HG02981 (cell line): ENCODE data around the gene FCN3.

Experiments used
- ATAC-seq: cut with Tn5 transposase; IDR thresholded peaks from one replicate; pipeline ENCODE4 v1.9.1; 2021; ENCODE audit warnings: mild to moderate bottlenecking, moderate library complexity; ENCODE audit not compliant: unreplicated experiment

Gene FCN3

DNA sequence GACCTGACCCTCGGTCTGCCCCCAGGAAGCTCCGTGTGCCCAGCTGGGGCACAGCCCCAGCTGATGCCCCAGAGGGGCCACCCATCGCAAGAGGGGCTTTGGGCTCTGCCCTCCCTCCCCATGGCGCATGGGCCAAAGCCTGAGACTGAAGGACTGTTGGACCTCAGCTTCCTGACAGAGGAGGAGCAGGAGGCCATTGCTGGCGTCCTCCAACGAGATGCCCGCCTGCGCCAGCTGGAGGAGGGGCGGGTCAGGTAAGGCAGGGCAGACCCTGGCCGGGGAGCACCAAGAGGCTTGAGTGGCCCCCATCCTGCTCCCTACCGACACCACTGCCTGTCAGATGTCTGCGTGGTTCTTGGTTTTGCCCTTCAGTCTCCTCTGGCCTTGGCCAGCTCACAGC, 29.4 kb downstream of the FCN3 start:
- ATAC-seq = no peak

DNA sequence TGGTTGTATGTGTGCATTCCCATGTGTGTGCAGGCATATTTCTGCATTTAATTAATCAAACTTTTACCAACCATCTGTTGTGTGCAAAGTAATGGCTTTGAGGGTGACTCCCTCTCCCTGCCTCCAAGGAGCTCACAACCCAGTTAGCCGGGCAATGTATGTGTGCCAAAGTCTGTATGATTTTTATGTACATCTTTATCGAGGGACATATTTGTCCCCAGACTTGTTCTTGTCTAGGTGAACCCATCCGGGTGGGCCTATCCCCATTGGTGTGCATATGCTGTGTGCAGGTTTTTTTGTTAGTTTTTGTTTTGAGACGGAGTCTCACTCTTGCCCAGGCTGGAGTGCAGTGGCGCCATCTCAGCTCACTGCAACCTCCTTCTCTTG, 31.0 kb downstream of the FCN3 start:
- ATAC-seq = no peak

DNA sequence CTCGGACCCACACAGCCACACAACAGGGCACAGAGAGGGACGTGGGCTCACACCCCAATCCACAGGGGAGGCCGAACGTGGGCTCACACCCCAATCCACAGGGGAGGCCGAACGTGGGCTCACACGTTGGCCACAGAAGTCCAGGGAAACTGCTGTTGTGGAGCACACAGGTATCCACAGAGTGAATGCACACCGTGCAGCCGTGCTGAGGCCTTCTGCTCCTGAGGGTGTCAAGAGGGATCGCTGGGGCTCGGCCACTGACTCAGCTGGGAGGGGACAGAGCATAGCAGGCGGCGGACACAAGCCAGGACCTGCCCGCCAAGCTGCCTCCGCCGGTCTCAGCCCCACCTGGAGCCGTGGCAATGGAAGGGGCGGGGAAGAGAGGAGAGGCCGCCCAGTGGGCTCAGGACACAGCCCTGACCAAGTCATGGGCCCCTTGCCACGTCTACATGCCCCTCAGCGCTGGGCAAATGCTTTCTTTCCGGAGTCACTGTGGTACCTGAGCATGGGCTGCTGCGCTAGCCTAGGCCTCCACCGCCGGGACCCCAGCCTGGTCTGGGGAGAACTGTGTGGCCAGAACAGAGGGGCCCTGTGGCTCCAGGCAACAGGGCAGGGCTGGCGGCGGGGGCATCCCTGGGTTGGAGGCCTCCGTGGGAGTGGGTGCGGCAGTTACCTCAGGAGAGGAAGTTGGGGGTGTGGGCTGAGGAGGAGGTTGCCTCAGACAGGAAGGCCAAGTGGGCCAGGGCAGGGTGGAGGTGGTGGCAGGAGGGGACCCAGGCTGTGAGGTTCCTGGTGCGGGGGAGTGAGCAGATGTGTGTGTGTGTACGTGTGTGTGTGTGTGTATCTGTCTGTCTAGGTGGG, 31.6 kb downstream of the FCN3 start:
- ATAC-seq = no peak

DNA sequence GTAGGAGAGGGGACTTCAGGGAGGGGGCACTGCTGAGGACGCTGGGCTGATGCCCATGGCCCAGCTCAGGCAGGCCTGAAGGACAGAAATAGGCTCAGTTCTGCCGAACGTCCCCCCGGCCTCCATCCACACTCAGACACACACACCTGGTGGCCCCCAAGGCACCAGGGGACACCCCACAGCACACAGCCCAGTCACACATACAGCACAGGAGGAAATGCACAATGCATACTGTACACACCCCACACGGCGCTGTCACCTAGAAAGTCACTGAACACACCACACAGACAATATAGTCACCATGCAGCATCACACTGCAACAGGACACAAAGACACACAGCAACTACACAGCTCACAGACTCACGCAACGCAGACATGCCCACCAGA, 32.2 kb downstream of the FCN3 start:
- no peak for ATAC-seq

DNA sequence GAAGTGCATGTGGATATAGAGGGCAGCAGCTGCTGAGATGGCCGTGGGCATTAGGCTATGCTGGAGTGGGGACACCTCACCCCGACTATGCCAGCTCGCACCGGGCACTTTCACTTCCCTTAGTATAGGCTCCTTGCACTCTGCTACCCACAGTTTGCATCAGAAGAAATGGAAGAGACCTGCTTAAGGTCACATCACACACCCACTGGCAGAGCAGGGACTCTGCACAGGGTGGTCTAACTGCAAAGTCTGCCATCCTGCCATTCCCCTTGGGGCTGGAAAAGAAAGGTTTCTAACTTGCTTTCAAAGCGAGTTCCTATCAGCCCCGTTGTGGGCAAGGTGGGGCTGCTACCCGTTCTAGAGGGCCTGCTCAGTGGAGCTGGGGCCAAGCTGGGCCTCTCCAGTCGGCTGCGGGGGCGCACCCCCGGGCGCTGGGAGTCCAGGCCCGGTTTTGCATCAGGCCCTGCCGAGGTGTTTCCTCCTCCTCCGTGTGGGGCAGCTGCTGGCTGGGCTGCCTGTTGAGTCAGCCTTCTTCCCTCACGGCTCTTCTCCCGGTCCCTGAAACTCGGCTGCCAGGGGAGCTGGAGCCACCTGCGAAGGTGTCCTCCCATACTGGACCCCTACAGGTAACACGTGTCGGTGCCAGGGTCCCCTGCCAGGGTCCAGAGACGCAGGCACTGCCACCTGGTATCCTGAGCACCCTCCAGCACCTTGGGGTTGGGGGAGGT, 32.9 kb downstream of the FCN3 start, which contains the start of gene SYTL1:
SYTL1 (plus strand) TSS at position 498 of the 728 bp plus-strand sequence. CDS start 3,313 bp downstream, outside the sequence.
- ATAC-seq = peak; percentile 38

DNA sequence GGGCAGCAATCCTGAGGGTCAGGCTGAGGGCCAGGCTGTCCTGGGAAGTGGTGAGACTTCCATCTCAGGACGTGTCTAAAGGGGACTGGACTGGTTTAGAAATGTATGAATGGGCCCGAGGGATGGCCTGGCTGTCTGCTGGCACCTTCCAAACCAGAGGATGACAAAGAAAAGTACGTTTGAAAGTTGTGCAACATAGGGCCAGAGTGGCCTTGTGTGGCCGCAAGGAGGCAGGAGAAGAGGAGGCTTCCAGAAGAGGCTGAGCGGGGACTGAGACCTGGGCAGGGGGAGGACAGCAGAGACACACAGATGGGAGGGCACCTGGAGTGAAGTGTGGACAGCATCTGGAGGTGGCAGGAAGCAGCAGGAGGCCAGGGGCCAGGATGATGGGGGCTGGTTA, 35.4 kb downstream of the FCN3 start:
- ATAC-seq = no peak

DNA sequence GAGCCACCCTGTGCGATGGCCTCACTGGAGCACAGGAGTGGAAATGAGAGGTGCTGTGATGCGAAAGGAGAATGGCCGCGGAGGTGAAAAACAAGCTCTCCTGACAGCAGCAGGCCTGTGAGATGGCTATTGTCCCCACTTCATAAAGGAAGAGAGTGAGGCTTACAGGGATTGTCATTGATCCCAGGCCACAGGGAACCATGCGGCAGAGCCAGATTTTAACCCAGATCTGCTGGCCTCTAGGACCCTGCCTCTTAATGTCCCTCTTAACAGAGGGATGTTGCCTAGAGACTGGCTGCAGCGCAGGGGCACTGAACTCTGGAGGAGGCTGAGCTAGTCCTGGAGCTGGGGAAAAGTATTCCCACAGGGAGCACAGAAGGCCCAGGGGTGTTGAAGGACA, 35.9 kb downstream of the FCN3 start:
- ATAC-seq = no peak

DNA sequence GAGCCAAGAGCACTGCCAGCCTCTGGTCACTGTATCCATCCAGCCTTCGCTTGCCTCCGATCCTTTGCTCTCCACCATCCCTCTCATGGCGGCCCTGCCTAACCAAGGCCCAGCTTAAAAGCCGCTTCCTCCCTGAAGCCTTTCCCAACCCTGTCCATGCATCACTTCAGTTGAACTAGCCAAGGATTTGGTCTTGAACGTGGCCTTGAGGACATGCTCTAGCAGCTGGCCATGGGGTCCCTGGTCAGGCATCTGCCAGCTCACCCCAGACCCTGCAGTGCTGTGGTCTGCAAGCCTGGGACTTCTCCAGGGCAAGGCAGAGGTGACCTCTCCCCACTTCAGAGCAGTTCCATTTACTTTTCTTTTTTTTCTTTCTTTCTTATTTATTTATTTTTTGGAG, 37.9 kb downstream of the FCN3 start:
- no peak for ATAC-seq

DNA sequence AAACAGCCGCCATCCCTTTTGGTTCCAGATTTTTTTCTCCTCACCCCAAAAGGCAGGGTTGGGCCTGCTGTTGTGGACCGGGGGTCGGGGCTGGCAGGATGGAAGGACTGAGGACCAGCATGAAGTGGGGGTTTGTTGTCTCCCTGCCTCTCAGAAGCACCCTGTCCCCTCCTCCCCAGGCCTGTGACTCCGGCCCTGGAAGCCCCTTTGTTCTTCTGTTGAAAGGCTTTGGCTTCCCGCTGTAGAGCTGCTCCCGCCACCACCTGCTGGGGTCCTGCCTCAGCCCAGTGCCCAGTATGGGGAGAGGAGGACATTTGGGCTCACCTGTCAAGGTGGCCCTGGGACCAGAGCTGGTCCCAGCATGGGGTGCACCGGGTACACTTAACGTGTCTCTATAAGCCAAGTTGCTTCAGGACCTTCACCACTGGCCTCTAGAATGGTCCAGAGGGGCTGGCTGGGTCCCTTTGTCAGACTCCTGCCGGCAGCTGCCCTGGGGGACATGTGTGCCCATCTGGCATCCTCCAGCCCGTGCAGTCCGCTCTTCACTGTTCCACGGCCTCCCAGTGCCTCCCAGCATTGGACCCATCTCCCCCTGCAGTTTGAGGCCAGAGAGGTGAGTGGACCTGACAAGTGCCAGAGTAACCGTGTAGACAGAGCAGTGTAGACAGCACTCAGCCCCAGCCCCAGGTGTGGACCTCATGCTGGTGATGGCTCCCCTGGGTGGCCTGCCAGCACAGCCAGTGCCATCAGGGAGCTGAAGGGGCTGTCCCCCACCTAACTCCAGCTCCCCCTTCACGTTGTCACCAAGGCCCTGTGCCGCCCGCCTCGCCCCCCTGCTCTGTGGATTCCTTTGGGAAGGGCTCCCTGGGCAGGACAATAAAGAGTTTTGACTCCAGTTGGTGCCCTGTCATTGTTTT, 38.9 kb downstream of the FCN3 start:
- ATAC-seq = no peak

DNA sequence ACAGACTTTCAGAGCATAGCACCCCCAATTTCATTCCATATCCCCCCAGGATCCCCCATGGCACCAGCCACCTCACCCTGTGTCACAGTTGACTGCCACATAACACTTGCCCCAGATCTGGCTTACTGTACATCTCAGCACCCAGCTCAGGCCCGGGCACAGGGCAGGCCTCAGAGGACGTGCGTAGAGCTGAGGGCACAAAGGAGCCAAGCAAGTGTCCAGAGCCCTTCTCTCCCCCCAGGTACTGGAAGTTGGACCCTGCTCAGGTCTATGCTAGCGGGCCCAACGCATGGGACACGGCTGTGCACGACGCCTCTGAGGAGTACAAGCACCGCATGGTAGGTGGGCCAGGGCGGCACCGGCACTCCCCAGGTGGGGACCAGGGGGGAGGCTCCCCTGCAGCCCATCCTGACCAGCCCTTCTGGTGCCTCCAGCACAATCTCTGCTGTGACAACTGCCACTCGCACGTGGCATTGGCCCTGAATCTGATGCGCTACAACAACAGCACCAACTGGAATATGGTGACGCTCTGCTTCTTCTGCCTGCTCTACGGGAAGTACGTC, 40.8 kb downstream of the FCN3 start:
- ATAC-seq = no peak

DNA sequence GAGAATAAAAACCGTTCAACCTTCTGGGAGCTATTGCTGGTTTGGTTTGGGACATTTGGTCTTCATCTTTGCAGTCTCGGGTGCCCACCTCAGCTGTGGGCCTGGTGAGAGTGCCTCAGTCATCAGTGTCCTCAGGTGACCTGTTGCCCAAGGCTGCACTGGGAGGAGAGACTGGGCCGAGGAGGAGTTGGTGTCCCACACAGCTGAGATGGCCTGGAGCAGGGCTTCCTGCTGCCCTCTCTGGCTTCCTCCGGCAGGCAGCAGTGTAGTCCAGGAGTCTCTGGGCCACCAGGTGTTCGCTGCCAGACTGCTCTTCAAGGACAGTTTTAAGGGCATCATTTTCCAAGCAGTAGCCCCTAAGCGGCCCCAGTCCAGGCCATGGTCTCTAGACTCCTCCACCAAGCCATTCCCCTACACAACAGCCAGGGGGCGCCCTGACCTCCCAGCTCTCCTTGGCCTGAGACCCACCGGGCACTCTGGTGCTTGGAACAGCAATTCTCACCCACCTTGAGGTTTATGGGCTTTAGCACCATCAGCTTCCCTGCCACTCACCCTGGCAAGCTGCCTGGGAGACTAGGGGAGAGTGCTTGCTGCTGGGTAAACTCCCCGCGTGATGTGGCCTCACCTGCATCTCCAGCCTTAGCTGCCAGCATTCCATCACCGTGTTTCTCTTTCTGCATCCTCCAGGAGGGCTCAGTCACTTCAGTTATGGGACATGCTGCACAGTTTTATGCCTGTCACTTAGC, 41.9 kb downstream of the FCN3 start:
- no peak for ATAC-seq

DNA sequence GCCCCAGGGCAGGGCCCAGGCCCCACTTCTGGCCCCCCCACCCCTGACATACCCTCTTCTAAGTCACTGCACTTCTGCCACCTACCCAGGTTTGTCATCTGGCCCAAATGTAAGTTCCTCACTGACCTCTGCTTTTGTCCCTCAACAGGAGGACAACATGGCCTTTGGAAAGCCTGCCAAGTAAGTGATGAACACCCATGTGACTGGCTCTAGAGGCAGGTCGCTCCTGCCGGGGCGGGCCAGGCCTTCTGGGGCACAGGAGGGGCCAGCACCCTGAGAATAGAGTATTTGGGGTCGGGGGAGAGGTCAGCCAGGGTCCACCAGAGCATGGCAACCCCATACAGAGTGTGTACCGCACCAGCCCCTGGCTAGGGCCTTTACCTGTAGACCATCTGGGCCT, 42.7 kb downstream of the FCN3 start:
- no peak for ATAC-seq

DNA sequence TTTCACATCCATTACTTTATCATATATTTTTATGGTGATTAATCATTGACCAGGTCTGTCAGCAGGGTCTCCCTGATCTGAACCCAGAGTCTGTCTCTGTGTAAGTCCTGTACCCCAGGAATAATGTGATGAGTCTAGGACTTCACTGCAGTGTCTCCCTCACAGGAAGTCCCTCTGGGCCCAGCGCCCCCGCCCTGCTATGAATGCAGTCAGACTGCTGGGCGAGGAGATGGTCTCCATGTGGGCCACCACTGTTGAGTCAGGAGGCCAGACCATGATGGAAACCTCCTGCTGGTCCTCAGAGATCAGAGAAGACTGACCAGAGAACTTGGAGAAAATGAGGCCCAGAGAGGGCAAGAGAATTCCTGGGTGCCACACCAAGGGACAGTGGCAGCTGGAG, 43.2 kb downstream of the FCN3 start:
- ATAC-seq = no peak

DNA sequence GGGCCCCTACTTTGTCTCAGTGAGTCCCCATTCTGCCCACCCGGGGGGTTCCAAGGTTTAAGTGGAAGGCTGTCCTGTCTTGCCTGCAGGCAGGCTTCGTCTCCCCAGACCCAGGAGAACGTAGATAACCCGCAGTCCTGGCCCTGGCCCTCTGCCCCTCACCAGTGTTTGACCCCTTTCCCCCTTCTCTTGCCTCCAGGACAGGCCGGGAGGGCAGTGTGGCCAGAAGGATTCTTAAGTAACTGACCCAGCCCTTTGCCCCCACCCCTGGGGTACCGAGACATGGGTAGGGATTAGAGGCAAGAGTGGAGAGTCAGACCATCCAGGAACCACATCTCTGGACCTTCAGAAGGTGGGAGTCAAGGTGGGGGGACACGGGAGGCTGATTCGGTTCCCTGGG, 43.8 kb downstream of the FCN3 start:
- no peak for ATAC-seq

DNA sequence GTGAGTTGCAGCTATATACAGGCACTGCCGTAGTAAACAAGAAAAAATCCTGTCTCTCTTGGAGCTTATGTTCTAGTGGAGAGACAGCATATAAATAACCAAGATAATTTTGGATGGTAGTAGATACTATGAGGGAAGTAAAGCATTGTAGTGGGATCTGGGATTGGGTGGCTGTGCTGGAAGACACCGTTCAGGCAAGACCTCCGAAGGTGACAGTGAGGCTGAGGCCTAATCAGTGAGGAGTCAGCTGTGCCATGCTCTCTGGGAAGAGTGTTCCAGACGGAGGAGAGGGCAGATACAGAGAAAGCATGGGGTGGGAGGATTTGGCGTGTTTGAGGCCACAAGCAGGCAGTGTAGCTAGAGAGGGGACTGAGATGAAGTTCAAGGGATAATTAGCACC, 46.7 kb downstream of the FCN3 start:
- no peak for ATAC-seq

DNA sequence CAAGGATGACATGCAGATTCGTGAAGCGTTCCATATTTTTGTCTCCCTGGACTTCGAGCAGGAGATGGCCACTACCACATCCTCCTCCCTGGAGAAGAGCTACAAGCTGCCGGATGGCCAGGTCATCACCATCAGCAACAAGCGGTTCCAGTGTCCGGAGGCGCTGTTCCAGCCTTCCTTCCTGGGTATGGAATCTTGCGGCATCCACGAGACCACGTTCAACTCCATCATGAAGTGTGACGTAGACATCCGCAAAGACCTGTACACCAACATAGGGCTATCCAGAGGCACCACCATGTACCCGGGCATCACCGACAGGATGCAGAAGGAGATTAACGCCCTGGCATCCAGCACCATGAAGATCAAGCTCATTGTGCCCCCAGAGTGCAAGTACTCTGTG, 49.3 kb downstream of the FCN3 start:
- no peak for ATAC-seq

DNA sequence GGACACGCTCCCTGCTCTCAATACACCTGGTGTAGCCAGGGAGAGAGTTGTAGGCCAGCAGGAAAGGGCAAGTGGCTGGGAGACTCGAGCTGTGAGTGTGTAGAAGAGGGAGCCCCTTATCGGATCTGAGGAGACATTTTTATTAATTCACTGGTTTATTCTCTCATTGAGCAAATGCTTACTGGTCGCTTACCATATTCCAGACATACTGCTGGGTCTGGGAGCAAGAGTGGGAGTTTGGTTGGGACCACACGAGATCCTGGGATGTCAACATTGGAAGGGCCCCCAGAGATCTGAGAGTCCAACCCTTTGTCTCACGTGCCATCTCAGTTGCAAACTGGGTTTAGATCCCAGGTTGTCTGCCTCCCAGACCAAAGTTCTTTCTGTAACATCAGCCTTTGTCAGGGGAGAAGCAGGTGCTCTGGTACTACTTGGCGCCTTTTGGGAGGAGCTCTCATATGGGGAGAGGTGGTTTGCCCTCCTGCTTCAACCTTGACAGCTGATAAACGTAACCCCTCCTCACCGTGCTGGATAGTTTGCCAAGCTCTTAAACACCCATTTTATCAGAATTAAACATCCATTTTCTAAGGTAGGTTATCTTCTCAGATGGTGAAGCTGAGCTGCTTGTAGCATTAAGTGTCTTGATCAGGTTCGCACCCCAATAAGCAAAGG, 51.9 kb downstream of the FCN3 start:
- ATAC-seq = no peak

DNA sequence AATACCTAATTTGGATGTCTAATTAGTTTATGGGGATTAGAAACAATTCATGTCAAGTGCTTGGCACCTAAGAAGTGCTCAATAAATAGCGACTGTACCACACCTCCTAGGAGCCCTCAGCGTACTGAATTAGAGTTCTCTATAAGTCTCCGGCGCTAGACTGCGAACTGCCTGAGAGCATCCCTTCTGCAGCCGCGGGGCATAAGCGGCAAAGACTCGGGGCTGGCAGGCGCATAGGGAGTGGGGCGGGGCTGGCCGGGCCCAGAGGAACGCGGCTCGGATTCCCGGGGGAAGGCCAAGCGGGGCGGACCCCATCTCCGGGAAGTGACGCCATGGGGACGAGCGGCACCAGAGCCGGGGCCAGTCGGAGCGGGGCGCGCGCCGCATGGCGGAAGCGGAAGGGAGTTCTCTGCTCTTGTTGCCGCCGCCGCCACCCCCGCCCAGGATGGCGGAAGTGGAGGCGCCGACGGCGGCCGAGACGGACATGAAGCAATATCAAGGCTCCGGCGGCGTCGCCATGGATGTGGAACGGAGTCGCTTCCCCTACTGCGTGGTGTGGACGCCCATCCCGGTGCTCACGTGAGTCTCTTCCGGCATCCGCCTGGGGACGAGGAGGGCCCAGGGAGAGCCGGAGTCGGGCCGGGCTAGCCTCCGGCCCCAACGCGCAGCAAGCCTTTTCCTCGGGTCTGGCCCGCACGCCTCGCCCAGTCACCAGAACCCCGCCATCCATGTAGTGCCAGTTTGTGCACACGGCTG, 52.6 kb downstream of the FCN3 start, which contains the start of gene TMEM222:
TMEM222 (plus strand) TSS at position 351 of the 756 bp plus-strand sequence; CDS start at position 386, 35 bp downstream.
- peak; percentile 94 for ATAC-seq
